HFF-Myc (cell line): ENCODE data around the gene SARS1.

ENCODE experiments used
- DNase-seq: peaks from one replicate; pipeline ENCODE4 v3.0.0-alpha.2; 2011; ENCODE audit warnings: low read depth; ENCODE audit errors: extremely low read depth
- H3K4me3 ChIP-seq: replicated peaks from 2 replicates; pipeline ENCODE4 v1.5.1; 2011; ENCODE audit warnings: low read depth, mild to moderate bottlenecking, control low read depth, low read length
- TF ChIP-seq, protein P1 (sequence below): IDR thresholded peaks from 2 replicates; pipeline ENCODE4 v1.5.1; 2012; ENCODE audit warnings: mild to moderate bottlenecking, low read depth, low read length, control low read depth; ENCODE audit errors: missing control alignments

Gene SARS1

DNA sequence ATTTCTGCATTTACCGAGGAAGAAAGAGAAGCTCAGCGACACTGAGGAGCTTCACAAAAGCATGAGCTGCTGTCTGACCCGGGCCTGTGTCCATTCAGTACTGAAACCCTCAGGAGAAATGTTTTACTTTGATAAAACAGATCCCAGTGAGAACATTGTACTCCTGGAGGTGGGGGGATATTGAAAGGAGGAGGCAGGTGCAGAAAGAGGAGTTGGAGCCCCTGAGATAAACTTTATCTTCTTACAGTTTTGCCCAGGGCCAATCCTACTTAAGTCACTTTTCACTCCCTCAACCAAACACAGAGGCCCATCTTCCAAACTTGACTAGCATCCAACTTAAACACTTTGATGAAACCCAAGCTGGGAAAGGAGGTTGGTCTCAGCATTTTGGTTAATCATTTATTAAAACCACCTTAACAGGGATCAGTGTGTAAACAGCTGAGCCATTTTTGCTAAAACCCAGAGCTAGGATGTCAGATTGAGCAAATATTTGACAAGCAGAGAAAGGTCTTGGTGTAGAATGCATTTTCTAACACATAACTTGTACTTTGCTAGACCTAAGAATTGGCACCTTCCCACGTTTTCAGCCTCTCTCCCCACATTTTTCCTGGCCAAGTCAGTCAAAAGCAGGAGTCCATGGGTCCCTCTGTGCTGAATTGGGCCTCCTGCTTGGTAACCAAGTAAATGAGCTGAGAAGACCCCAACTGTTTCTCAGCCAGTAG, 32.5 kb upstream of the SARS1 start:
- no peak overlapping the region for H3K4me3 ChIP-seq
- TF ChIP-seq, protein P1, sequence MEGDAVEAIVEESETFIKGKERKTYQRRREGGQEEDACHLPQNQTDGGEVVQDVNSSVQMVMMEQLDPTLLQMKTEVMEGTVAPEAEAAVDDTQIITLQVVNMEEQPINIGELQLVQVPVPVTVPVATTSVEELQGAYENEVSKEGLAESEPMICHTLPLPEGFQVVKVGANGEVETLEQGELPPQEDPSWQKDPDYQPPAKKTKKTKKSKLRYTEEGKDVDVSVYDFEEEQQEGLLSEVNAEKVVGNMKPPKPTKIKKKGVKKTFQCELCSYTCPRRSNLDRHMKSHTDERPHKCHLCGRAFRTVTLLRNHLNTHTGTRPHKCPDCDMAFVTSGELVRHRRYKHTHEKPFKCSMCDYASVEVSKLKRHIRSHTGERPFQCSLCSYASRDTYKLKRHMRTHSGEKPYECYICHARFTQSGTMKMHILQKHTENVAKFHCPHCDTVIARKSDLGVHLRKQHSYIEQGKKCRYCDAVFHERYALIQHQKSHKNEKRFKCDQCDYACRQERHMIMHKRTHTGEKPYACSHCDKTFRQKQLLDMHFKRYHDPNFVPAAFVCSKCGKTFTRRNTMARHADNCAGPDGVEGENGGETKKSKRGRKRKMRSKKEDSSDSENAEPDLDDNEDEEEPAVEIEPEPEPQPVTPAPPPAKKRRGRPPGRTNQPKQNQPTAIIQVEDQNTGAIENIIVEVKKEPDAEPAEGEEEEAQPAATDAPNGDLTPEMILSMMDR: no peak
- no peak for DNase-seq

DNA sequence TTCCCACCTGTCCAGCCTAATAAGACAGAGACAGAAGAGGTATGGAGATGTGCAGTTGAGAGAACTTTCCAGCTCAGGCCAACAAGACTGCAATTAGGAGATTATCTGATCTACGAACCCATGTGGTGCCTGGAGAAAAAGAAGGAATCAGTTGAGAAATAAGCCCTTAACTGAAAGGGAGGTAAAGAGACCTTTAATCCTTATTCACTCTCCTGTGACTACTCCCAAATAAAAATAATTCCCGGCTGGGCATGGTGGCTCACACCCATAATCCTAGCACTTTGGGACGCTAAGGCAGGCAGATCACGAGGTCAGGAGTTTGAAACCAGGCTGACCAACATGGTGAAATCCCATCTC, 31.9 kb upstream of the SARS1 start:
- TF ChIP-seq, protein P1: no peak
- DNase-seq: no peak
- no peak overlapping the region for H3K4me3 ChIP-seq

- no peak overlapping the region for H3K4me3 ChIP-seq
Measured at GRCh38 chr1:109183058-109183738, 30.5 kb upstream of the SARS1 start.

DNA sequence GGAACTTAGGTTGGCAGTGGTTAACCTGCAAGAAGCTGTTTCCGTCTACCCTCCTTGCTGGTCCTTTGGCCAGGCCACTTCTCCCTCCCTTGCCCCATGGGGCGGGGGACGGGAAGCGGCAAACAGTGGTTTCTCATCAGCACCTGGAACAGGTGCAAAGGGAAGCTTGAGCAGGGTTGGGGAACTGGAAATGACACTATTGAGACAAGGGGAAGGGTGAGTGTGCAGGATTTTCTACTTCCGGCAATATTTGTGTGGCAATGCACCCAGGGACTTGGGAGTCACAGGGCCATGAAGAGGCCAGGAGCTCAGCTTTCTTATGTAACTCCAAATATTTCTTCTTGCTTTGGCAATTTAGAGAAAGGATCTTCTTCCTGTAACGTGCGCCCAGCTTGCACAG, 29.0 kb upstream of the SARS1 start:
- TF ChIP-seq, protein P1: no peak
- no peak overlapping the region for H3K4me3 ChIP-seq
- no peak for DNase-seq

More at GRCh38 chr1:109183058-109183738, 30.5 kb upstream of the SARS1 start:
- TF ChIP-seq, protein P1: no peak
- no peak for DNase-seq

DNA sequence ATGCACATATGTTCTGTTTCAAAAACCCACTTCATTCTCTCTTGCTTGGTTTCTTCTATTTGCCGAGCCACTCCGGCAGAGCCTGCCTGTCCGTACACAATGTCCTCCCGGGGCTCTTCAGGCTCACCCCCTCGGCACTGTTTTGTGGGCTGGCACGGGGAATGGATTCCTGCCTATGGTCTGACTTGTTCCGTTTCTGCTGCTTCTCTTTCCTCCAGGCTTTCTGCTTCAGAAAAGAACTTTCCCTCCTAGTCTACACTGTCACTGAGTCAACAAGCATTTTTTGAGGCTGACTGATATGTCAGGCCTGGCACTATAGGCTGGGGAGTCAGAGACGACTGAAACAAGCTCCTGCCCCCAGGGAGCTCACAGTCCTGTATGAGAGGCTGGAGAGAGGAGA, 28.4 kb upstream of the SARS1 start:
- no peak overlapping the region for H3K4me3 ChIP-seq
- TF ChIP-seq, protein P1: no peak

GRCh38 chr1:109185990-109186732, 27.6 kb upstream of the SARS1 start:
- DNase-seq: no peak
- no peak overlapping the region for H3K4me3 ChIP-seq
- TF ChIP-seq, protein P1: no peak

More for the DNA sequence above, 28.4 kb upstream of the SARS1 start:
- no peak for DNase-seq
